K562 (cell line): ENCODE results near the gene MYCN. TPM values are rescaled to one million over a fixed set of nuclear protein-coding genes. Genes with fewer than 3 reads are reported as not detected.

Experiments used
- ATAC-seq: fragments of 200-7000 bp; cut with Tn5 transposase; 3 replicates; pipeline ENCODE4 v1.9.1; 2020; ENCODE audit warnings: moderate library complexity
- BruUV-seq: library from RNA; stranded (reverse); fragments of 400-500 nt; replicated peaks from 2 replicates; lab custom pipeline; 2021; lab: Mats Ljungman, UMichigan
- CTCF ChIA-PET: fragments of 300-600 bp; formaldehyde crosslinking; extraction: SDS; loops from one replicate; lab custom pipeline; 2021; ENCODE audit warnings: low intra/inter-chr PET ratio; lab: Yijun Ruan, JAX
- POLR2A ChIA-PET: fragments of 300-600, 350-650 bp; sonication (Branson Sonifier 250); formaldehyde crosslinking; extraction: SDS; loops from one replicate; lab custom pipeline; 2021; ENCODE audit warnings: antibody characterized with exemption, inconsistent platforms; lab: Yijun Ruan, JAX
- DNase-seq, 4 experiments: peaks; one replicate each; pipeline versions ENCODE4 v3.0.0 to v3.0.0-alpha.2; 2011 to 2018; ENCODE audit warnings: low spot score in 3 of 4, mixed read lengths in 3 of 4; ENCODE audit errors: extremely low read depth in 1 of 4
- FAIRE-seq: peaks from 2 replicates; lab custom pipeline; 2011; peaks lifted over from hg19 to GRCh38; lab: Jason Lieb, UNC
- H2AFZ ChIP-seq: 2 replicates; pipeline ENCODE4 v1.6.0; 2011; ENCODE audit warnings: low read depth, low read length, control low read depth, inconsistent platforms
- H3K27ac ChIP-seq: fragments of 200-600 bp; 3 replicates; pipeline ENCODE4 v1.8.0; 2011; ENCODE audit warnings: low read depth, mild to moderate bottlenecking, control low read depth, inconsistent platforms, low read length, moderate library complexity, mixed read lengths; ENCODE audit errors: extremely low read depth
- H3K27me3 ChIP-seq, 2 experiments: fragments of 300-600 bp in 1 of 2; 2 replicates in 1 of 2; 3 replicates in 1 of 2; pipeline versions ENCODE4 v1.6.0 to v1.8.0; 2011; ENCODE audit warnings: inconsistent platforms in 2 of 2, low read length in 2 of 2, mild to moderate bottlenecking in 1 of 2, mixed read lengths in 1 of 2, moderate library complexity in 1 of 2; ENCODE audit not compliant: control insufficient read depth in 2 of 2, insufficient read depth in 2 of 2
- H3K36me3 ChIP-seq: fragments of 300-600 bp; 3 replicates; pipeline ENCODE4 v1.8.0; 2011; ENCODE audit warnings: mild to moderate bottlenecking, low read length, inconsistent platforms; ENCODE audit not compliant: control insufficient read depth, insufficient read depth
- H3K4me1 ChIP-seq, 2 experiments: fragments of 200-600 bp in 1 of 2; replicated peaks in 1 of 2; 2 replicates in 1 of 2; 3 replicates in 1 of 2; pipeline versions ENCODE4 v1.5.1 to v1.8.0; 2011; ENCODE audit warnings: inconsistent platforms in 2 of 2, low read length in 2 of 2, mild to moderate bottlenecking in 1 of 2, mixed read lengths in 1 of 2, moderate library complexity in 1 of 2; ENCODE audit not compliant: control insufficient read depth in 2 of 2, insufficient read depth in 2 of 2
- H3K4me2 ChIP-seq: 2 replicates; pipeline ENCODE4 v1.6.1; 2011; ENCODE audit warnings: low read length, control low read depth, inconsistent platforms, mixed read lengths; ENCODE audit not compliant: insufficient read depth
- H3K4me3 ChIP-seq: fragments of 200-600 bp; sonication (generic), shearing (Covaris generic); 2 replicates; pipeline ENCODE4 v1.5.1; 2016; ENCODE audit warnings: control low read depth, inconsistent platforms
- H3K79me2 ChIP-seq: fragments of 200-600 bp; 3 replicates; pipeline ENCODE4 v1.8.0; 2011; ENCODE audit warnings: low read length, inconsistent platforms; ENCODE audit not compliant: control insufficient read depth, insufficient read depth
- H3K9ac ChIP-seq, 2 experiments: 2 replicates each; pipeline versions ENCODE4 v1.6.0 to v1.6.1; 2011; ENCODE audit warnings: low read depth in 2 of 2, low read length in 2 of 2, control low read depth in 1 of 2, inconsistent platforms in 1 of 2, mild to moderate bottlenecking in 1 of 2, mixed read lengths in 1 of 2; ENCODE audit not compliant: insufficient read depth in 1 of 2
- H3K9me1 ChIP-seq: one replicate; pipeline ENCODE4 v1.6.0; 2011; ENCODE audit warnings: inconsistent platforms, mild to moderate bottlenecking, low read length, moderate library complexity; ENCODE audit not compliant: control insufficient read depth, insufficient read depth
- H3K9me3 ChIP-seq: replicated peaks from 2 replicates; pipeline ENCODE4 v1.5.1; 2011; ENCODE audit warnings: low read depth, low read length, inconsistent platforms; ENCODE audit not compliant: control insufficient read depth, insufficient read depth
- H4K20me1 ChIP-seq: replicated peaks from 2 replicates; pipeline ENCODE4 v1.6.1; 2011; ENCODE audit warnings: low read length, inconsistent platforms, mixed read lengths; ENCODE audit not compliant: control insufficient read depth, insufficient read depth
- BHLHE40 ChIP-seq: IDR thresholded peaks from 2 replicates; pipeline ENCODE4 v1.6.1; 2011; ENCODE audit warnings: low read length, improper control_type of control experiment
- BRF1 ChIP-seq: IDR thresholded peaks from 3 replicates; pipeline ENCODE4 v1.6.1; 2011; ENCODE audit warnings: borderline replicate concordance, mild to moderate bottlenecking; ENCODE audit not compliant: insufficient read length; ENCODE audit errors: extremely low read depth
- CBFB ChIP-seq: sonication (generic); formaldehyde crosslinking; IDR thresholded peaks from 2 replicates; pipeline ENCODE4 v1.4.0; 2020; ENCODE audit warnings: mild to moderate bottlenecking, missing genetic modification reagents
- CCNT2 ChIP-seq: IDR thresholded peaks from 2 replicates; pipeline ENCODE4 v1.6.1; 2011; ENCODE audit warnings: borderline replicate concordance, low read depth, mild to moderate bottlenecking, moderate library complexity, mixed read lengths, low read length; ENCODE audit not compliant: insufficient read length; ENCODE audit errors: extremely low read depth
- CREB1 ChIP-seq, 2 experiments: sonication (generic) in 1 of 2; formaldehyde crosslinking in 1 of 2; IDR thresholded peaks; 2 replicates each; pipeline versions ENCODE4 v1.6.1 to v1.8.0; 2012 to 2022; ENCODE audit warnings: inconsistent platforms in 1 of 2, mild to moderate bottlenecking in 1 of 2, missing genetic modification reagents in 1 of 2, moderate library complexity in 1 of 2
- FOXK2 ChIP-seq, 2 experiments: fragments of 450-650 bp; IDR thresholded peaks in 1 of 2; conservative IDR thresholded peaks in 1 of 2; 2 replicates each; pipeline ENCODE4 v1.6.1; 2016; ENCODE audit warnings: low read depth in 2 of 2, mild to moderate bottlenecking in 1 of 2
- KDM1A ChIP-seq, 2 experiments: fragments of 450-650 bp; IDR thresholded peaks; 2 replicates each; pipeline ENCODE4 v1.6.1; 2016; ENCODE audit warnings: mild to moderate bottlenecking in 2 of 2
- MAFG ChIP-seq: fragments of 450-650 bp; conservative IDR thresholded peaks from 2 replicates; pipeline ENCODE4 v1.6.1; 2016; ENCODE audit warnings: missing genetic modification characterization, missing compliant biosample characterization
- NCOA6 ChIP-seq: fragments of 450-650 bp; IDR thresholded peaks from 2 replicates; pipeline ENCODE4 v1.6.1; 2017; ENCODE audit warnings: mild to moderate bottlenecking
- NR2F6 ChIP-seq: fragments of 450-650 bp; formaldehyde crosslinking; IDR thresholded peaks from 2 replicates; pipeline ENCODE4 v1.4.0; 2020; ENCODE audit warnings: mild to moderate bottlenecking
- TEAD1 ChIP-seq, 2 experiments: fragments of 450-650 bp in 1 of 2; sonication (generic) in 1 of 2; formaldehyde crosslinking; IDR thresholded peaks; 2 replicates each; pipeline versions ENCODE4 v1.4.0 to v1.8.0; 2020 to 2022; ENCODE audit warnings: mild to moderate bottlenecking in 2 of 2, missing genetic modification reagents in 1 of 2
- ZEB2 ChIP-seq: fragments of 450-650 bp; IDR thresholded peaks from 2 replicates; pipeline ENCODE4 v1.6.1; 2016
- ZNF778 ChIP-seq: fragments of 450-650 bp; formaldehyde crosslinking; IDR thresholded peaks from 2 replicates; pipeline ENCODE4 v1.4.0; 2020; ENCODE audit warnings: mild to moderate bottlenecking, moderate library complexity
- WGBS: fragments of 100-300 bp; shearing (Covaris generic); methylation state at CpG from one replicate; pipeline ENCODE4 v1.1.6; 2016; ENCODE audit warnings: low coverage, mixed read lengths; ENCODE audit not compliant: insufficient coverage; ENCODE audit errors: missing lambda C conversion rate; 5-methylcytosine and 5-hydroxymethylcytosine counted together
- in situ Hi-C: fragments of 300-500 bp; cut with MboI; formaldehyde crosslinking; loops from 4 replicates; pipeline ENCODE4 v1.15.0; 2018; ENCODE audit warnings: inconsistent platforms, mixed read lengths
- intact Hi-C: fragments of 100-400 bp; cut with micrococcal nuclease; formaldehyde crosslinking; loops from 2 replicates; pipeline ENCODE4 v1.14.2; 2022
- polyA plus RNA-seq, 8 experiments: library from polyadenylated mRNA; depleted of rRNA in 4 of 8; stranded (reverse) in 5 of 8; unstranded in 3 of 8; fragments of >200 nt; fragmentation: Nextera tagmentation in 2 of 8; fragmentation: Illumina TruSeq in 1 of 8; extraction: Ambion mirVana in 2 of 8; extraction: Trizol in 1 of 8; gene quantifications; 2 replicates each; pipeline versions ENCODE4 v1.2.1 to v1.2.3, GENCODE V29; 2011 to 2014; ENCODE audit warnings: inconsistent platforms in 1 of 8, missing spikeins in 1 of 8
- total RNA-seq, 7 experiments: library from RNA; depleted of rRNA in 6 of 7; stranded (reverse); fragments of >200 nt in 6 of 7; fragmentation: Illumina TruSeq in 2 of 7; extraction: Trizol in 2 of 7; gene quantifications; 2 replicates each; pipeline versions ENCODE4 v1.2.1 to v1.2.3, GENCODE V29; 2011 to 2021; ENCODE audit warnings: low replicate concordance in 1 of 7
- TF ChIP-seq, protein P1 (sequence below): sonication (generic); formaldehyde crosslinking; IDR thresholded peaks from 2 replicates; pipeline ENCODE4 v1.8.0; 2023; ENCODE audit warnings: mild to moderate bottlenecking, missing genetic modification reagents
- TF ChIP-seq, protein P2 (sequence below): fragments of 450-650 bp; IDR thresholded peaks from 2 replicates; pipeline ENCODE4 v1.6.1; 2016

The MYCN gene
- total and polyA plus RNA-seq, 9 of the 15 experiments (the other 6 are each of a cell fraction or from before 2014, with no cell fraction given) = not detected

GRCh38 chr2:15975676-15976075 lies 35.3 kb downstream of the MYCN start:
- H2AFZ ChIP-seq = no peak overlapping the region
- H3K4me1 ChIP-seq = no peaks in the 10 kb centered on the region
- H3K4me2 ChIP-seq = no peak overlapping the region
- intact Hi-C loops = no loop called here
- POLR2A ChIA-PET = no interaction called here
- TF ChIP-seq CCNT2 (no peak), TEAD1 (CRISPR knock-in tag; IDR thresholded peaks at IDR 0.05) (no peak), NR2F6 (CRISPR knock-in tag) (no peak), NCOA6 (no peak), FOXK2 (conservative IDR thresholded peaks at IDR 0.05 in 1 of 2, IDR thresholded peaks at IDR 0.05 in 1 of 2; ENCODE audit: low read depth in 2 of 2) (no peak), KDM1A (IDR thresholded peaks at IDR 0.05) (no peak), BRF1 (no peak), BHLHE40 (no peak), CBFB (CRISPR knock-in tag) (no peak), MAFG (tag) (no peak), CREB1 (IDR thresholded peaks at IDR 0.05) (no peak), CREB1 (CRISPR knock-in tag; IDR thresholded peaks at IDR 0.05) (no peak), ZEB2 (no peak), ZNF778 (CRISPR knock-in tag) (no peak)
- TF ChIP-seq, protein P1, sequence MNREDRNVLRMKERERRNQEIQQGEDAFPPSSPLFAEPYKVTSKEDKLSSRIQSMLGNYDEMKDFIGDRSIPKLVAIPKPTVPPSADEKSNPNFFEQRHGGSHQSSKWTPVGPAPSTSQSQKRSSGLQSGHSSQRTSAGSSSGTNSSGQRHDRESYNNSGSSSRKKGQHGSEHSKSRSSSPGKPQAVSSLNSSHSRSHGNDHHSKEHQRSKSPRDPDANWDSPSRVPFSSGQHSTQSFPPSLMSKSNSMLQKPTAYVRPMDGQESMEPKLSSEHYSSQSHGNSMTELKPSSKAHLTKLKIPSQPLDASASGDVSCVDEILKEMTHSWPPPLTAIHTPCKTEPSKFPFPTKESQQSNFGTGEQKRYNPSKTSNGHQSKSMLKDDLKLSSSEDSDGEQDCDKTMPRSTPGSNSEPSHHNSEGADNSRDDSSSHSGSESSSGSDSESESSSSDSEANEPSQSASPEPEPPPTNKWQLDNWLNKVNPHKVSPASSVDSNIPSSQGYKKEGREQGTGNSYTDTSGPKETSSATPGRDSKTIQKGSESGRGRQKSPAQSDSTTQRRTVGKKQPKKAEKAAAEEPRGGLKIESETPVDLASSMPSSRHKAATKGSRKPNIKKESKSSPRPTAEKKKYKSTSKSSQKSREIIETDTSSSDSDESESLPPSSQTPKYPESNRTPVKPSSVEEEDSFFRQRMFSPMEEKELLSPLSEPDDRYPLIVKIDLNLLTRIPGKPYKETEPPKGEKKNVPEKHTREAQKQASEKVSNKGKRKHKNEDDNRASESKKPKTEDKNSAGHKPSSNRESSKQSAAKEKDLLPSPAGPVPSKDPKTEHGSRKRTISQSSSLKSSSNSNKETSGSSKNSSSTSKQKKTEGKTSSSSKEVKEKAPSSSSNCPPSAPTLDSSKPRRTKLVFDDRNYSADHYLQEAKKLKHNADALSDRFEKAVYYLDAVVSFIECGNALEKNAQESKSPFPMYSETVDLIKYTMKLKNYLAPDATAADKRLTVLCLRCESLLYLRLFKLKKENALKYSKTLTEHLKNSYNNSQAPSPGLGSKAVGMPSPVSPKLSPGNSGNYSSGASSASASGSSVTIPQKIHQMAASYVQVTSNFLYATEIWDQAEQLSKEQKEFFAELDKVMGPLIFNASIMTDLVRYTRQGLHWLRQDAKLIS (CRISPR knock-in tag) = no peak
- TF ChIP-seq, protein P2, sequence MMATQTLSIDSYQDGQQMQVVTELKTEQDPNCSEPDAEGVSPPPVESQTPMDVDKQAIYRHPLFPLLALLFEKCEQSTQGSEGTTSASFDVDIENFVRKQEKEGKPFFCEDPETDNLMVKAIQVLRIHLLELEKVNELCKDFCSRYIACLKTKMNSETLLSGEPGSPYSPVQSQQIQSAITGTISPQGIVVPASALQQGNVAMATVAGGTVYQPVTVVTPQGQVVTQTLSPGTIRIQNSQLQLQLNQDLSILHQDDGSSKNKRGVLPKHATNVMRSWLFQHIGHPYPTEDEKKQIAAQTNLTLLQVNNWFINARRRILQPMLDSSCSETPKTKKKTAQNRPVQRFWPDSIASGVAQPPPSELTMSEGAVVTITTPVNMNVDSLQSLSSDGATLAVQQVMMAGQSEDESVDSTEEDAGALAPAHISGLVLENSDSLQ = no peak
- TF ChIP-seq, all 486 proteins: peak for 0
- Histone ChIP-seq H3K9ac (no peak overlapping the region), H3K27ac (no peak overlapping the region), H3K9me1 (no peaks in the 10 kb centered on the region), H4K20me1 (no peaks in the 10 kb centered on the region), H3K4me3 (no peak overlapping the region), H3K79me2 (no peaks in the 10 kb centered on the region), H3K9me3 (no peaks in the 10 kb centered on the region), H3K27me3 (peaks cover under 1 to 11% of the 10 kb centered on the region in 2 experiments; a peak in 3 of 5 replicates), H3K36me3 (no peaks in the 10 kb centered on the region)
- BruUV-seq = no TSS peak
- FAIRE-seq (no peak), DNase-seq (no peak), ATAC-seq (no peak)
- in situ Hi-C loops = no loop called here
- CTCF ChIA-PET = no interaction called here
- 3% methylated on average over 5 of the region's 5 CpGs for WGBS
